ENCODE data around the gene DSG1. TPM values are rescaled to one million over a fixed set of nuclear protein-coding genes. Genes with fewer than 3 reads are reported as not detected.

Gene DSG1
- total and polyA plus RNA-seq, 2 of the 8 experiments (the other 6 are each of a cell fraction or from before 2014, with no cell fraction given) = 0.06 TPM; not detected in 1

GRCh38 chr18:31269566-31269965 lies 48.4 kb upstream of the DSG1 start:
- Histone ChIP-seq H3K9ac (replicated peaks in 1 of 4; ENCODE audit: extremely low read depth in 1 of 4, low read depth in 3 of 4, low read length in 3 of 4) (no peak overlapping the region), H3K23ac (ENCODE audit: insufficient read length) (no peak overlapping the region), H3K4me1 (replicated peaks in 1 of 4; ENCODE audit: control insufficient read depth in 3 of 4, insufficient read depth in 4 of 4, low read length in 3 of 4) (no peaks in the 10 kb centered on the region), H2BK20ac (ENCODE audit: low read length) (no peak overlapping the region), H4K8ac (ENCODE audit: extremely low read depth, insufficient read depth, low read length) (no peak overlapping the region), H3K4me2 (ENCODE audit: insufficient read depth in 1 of 2, low read depth in 2 of 2, low read length in 2 of 2) (no peak overlapping the region), H2BK12ac (ENCODE audit: low read depth, low read length) (no peak overlapping the region), H4K5ac (ENCODE audit: insufficient read length, low read depth, low read length) (no peak overlapping the region), H3K36me3 (ENCODE audit: control insufficient read depth in 2 of 4, insufficient read depth in 4 of 4, low read length in 3 of 4) (no peaks in the 10 kb centered on the region), H3K27me3 (replicated peaks in 1 of 4; ENCODE audit: control insufficient read depth in 3 of 4, extremely low read depth in 1 of 4, insufficient read depth in 3 of 4, low read length in 3 of 4) (no peaks in the 10 kb centered on the region), H3K18ac (ENCODE audit: extremely low read depth, low read length) (no peak overlapping the region), H3K23me2 (ENCODE audit: low read depth, low read length) (no peaks in the 10 kb centered on the region), H3K9me3 (ENCODE audit: insufficient read depth in 2 of 2, low read depth in 1 of 2, low read length in 1 of 2) (no peaks in the 10 kb centered on the region), H3K56ac (replicated peaks; ENCODE audit: insufficient read length, low read depth, low read length) (no peak overlapping the region), H2BK120ac (replicated peaks; ENCODE audit: low read depth, low read length) (no peak overlapping the region), H4K20me1 (replicated peaks in 1 of 2; ENCODE audit: control insufficient read depth in 1 of 2, insufficient read depth in 2 of 2, low read length in 2 of 2) (no peaks in the 10 kb centered on the region), H2BK5ac (ENCODE audit: low read depth, low read length) (no peak overlapping the region), H3K14ac (ENCODE audit: insufficient read length) (no peak overlapping the region), H4K91ac (replicated peaks; ENCODE audit: insufficient read length, low read length) (no peak overlapping the region), H3K4ac (replicated peaks; ENCODE audit: insufficient read length, low read depth, low read length) (no peak overlapping the region), H3K79me1 (ENCODE audit: low read depth, low read length) (no peaks in the 10 kb centered on the region), H3K27ac (ENCODE audit: low read depth, low read length) (no peak overlapping the region), H2AK5ac (ENCODE audit: low read depth, low read length) (no peak overlapping the region), H2BK15ac (ENCODE audit: low read length) (no peak overlapping the region), H2AFZ (ENCODE audit: low read length) (no peak overlapping the region), H3K79me2 (ENCODE audit: control insufficient read depth in 1 of 2, insufficient read depth in 2 of 2, low read length in 2 of 2) (no peaks in the 10 kb centered on the region), H3K4me3 (ENCODE audit: extremely low read depth in 1 of 4, insufficient read depth in 2 of 4, low read depth in 3 of 4, low read length in 4 of 4) (no peak overlapping the region)
- CTCF ChIA-PET (ENCODE audit: partially characterized antibody) = interaction anchor here (1.1 to 2.2 kb wide), 5 partner anchors 9 to 28 kb away, joined by 3 to 7 read pairs (median 4); no protein-coding TSS in a partner anchor
- POLR2A ChIA-PET (ENCODE audit: partially characterized antibody) = no interaction called here
- no peak for FAIRE-seq
- no peak for DNase-seq (ENCODE audit: low read depth in 1 of 2, low spot score in 2 of 2)
- WGBS, 2 experiments (ENCODE audit: extremely low coverage in 1 of 2, insufficient coverage in 1 of 2, insufficient read length in 1 of 2, insufficient replicate concordance in 2 of 2, low coverage in 1 of 2, low lambda C conversion rate in 2 of 2, missing lambda C conversion rate in 1 of 2) = 90% methylated on average over 6 of the region's 6 CpGs; no CpG with 5 or more reads in 1 of the 2 experiments
- no peak for TF ChIP-seq SIX5 (IDR thresholded peaks at IDR 0.05; ENCODE audit: low read depth, low read length)
- TF ChIP-seq CREB1 (IDR thresholded peaks at IDR 0.05) = no peak
- TF ChIP-seq JUND (IDR thresholded peaks at IDR 0.05; ENCODE audit: low read length) = no peak
- no peak for TF ChIP-seq CBX5 (IDR thresholded peaks at IDR 0.05; ENCODE audit: low read depth, low read length)
- no peak for TF ChIP-seq CHD1 (IDR thresholded peaks at IDR 0.05; ENCODE audit: low read depth, low read length)
- no peak for TF ChIP-seq KDM4A (IDR thresholded peaks at IDR 0.05; ENCODE audit: low read depth, low read length, severe bottlenecking)
- no peak for TF ChIP-seq RNF2 (IDR thresholded peaks at IDR 0.05; ENCODE audit: borderline replicate concordance, low read depth, low read length, missing control alignments, poor library complexity, severe bottlenecking)
